ENCODE results near the gene PGBD1.

Gene PGBD1

DNA sequence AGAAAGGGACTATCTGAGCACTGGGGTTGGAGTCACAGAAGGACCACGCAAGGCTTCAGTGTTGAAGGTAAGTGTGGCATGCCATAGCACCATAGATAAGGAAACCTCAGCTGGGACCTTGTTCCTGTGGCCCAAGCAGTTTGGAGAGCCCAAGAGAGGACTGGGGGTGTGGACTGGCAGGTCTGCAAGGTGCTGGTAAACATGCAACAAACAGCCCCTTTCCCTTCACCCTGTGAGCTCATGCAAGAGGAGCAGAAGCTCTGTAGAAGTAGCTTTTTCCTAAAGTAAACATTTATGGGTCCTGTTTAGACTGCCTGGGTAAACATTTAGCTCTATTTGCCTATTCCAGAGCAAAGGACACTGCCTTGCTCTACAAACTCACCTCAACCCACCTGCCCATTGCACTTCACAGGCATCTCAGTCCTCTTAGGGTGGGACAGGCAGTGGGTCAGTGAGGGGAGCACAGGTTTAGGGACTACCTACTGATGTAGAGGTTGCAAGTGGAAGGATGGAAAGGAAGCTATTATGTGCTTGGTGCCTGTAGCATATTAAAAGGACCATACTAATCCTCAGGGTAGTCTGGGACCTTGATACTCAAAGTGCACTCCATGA lies 42.5 kb downstream of the PGBD1 start:
- Histone ChIP-seq H3K9ac (ENCODE audit: low read length) (no peak overlapping the region), H3K4me1 (ENCODE audit: control insufficient read depth, low read depth, low read length) (no peaks in the 10 kb centered on the region), H3K4me3 (ENCODE audit: low read length) (no peak overlapping the region), H3K27ac (ENCODE audit: low read length) (no peak overlapping the region), H3K36me3 (ENCODE audit: control insufficient read depth, low read depth, low read length) (peaks cover 13% of the 10 kb centered on the region), H3K9me3 (ENCODE audit: control insufficient read depth, low read depth, low read length) (peaks cover 18% of the 10 kb centered on the region), H3K27me3 (ENCODE audit: control insufficient read depth, insufficient read depth, low read length) (no peaks in the 10 kb centered on the region)

DNA sequence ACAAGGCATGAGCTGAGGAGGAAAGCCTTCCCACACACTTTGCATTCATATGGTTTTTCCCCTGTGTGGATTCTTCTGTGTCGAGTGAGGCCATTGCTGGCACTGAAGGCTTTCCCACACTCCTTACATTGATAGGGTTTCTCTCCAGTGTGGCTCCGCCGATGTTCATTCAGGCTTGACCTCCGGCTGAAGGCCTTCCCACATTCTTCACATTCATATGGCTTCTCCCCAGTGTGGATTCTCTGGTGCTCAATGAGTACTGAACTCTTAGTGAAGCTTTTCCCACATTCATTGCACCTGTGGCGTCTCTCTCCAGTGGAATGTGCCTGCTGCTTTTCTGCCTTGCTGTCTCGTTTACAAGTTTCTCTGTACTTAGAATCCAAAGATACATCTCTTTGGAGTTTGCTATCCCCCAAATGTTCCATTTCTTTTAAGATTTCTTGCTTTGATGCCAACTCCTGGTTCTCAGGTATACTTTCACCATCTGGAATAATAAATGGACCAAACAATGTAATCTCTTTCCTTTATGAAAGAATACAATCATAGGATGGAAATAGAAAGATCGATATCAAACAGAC lies 45.1 kb downstream of the PGBD1 start:
- no peak overlapping the region for H3K27ac ChIP-seq (ENCODE audit: low read length)
- H3K27me3 ChIP-seq (ENCODE audit: control insufficient read depth, insufficient read depth, low read length), result no peaks in the 10 kb centered on the region
- H3K9ac ChIP-seq (ENCODE audit: low read length), result no peak overlapping the region
- peaks cover 13% of the 10 kb centered on the region for H3K36me3 ChIP-seq (ENCODE audit: control insufficient read depth, low read depth, low read length)
- H3K4me3 ChIP-seq (ENCODE audit: low read length), result no peak overlapping the region
- no peaks in the 10 kb centered on the region for H3K4me1 ChIP-seq (ENCODE audit: control insufficient read depth, low read depth, low read length)
- peaks cover 18% of the 10 kb centered on the region for H3K9me3 ChIP-seq (ENCODE audit: control insufficient read depth, low read depth, low read length)

DNA sequence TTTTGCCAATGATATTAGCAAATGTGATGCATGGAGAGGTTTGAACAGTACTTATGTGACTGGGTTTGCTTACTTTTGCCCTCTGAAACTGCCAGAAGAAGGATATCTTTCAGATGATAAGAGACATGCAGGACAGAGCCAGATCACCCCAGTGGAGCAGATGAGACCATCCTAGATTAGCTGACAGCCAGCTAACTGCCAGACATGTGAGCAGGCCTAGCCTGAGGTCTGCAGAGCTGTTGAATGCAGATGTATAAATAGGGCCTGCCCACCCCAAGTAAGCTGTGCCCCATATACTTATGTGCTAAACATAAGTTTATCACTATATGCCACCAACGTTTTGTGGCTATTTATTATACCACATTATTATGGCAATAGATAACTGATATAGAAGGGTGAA lies 48.7 kb downstream of the PGBD1 start:
- Histone ChIP-seq H3K9ac (ENCODE audit: low read length) (no peak overlapping the region), H3K9me3 (ENCODE audit: control insufficient read depth, low read depth, low read length) (peaks cover 18% of the 10 kb centered on the region), H3K27me3 (ENCODE audit: control insufficient read depth, insufficient read depth, low read length) (no peaks in the 10 kb centered on the region), H3K36me3 (ENCODE audit: control insufficient read depth, low read depth, low read length) (peaks cover 13% of the 10 kb centered on the region), H3K4me3 (ENCODE audit: low read length) (no peak overlapping the region), H3K4me1 (ENCODE audit: control insufficient read depth, low read depth, low read length) (peaks cover 7% of the 10 kb centered on the region), H3K27ac (ENCODE audit: low read length) (no peak overlapping the region)

DNA sequence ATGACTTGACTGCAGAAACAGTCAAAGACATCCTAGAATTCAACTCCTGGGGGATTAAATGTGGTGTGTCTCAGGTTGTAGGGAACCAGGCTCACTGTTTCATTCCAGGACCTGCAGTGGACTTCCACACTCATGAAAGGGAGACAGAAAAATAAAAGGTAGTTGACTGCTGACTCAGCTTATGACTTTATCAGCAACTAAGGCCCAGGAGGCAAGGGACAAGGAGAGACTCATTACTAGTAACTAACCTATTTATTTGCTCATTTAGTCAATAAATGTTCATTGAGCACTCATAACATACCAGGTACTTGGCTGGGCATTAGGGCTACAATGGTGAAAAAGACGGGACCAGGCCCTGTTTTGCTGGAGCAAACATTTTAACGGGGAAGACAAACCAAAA lies 51.7 kb downstream of the PGBD1 start:
- no peaks in the 10 kb centered on the region for H3K36me3 ChIP-seq (ENCODE audit: control insufficient read depth, low read depth, low read length)
- no peaks in the 10 kb centered on the region for H3K27me3 ChIP-seq (ENCODE audit: control insufficient read depth, insufficient read depth, low read length)
- H3K9ac ChIP-seq (ENCODE audit: low read length), result no peak overlapping the region
- peaks cover 15% of the 10 kb centered on the region for H3K4me1 ChIP-seq (ENCODE audit: control insufficient read depth, low read depth, low read length)
- no peaks in the 10 kb centered on the region for H3K9me3 ChIP-seq (ENCODE audit: control insufficient read depth, low read depth, low read length)
- no peak overlapping the region for H3K4me3 ChIP-seq (ENCODE audit: low read length)
- no peak overlapping the region for H3K27ac ChIP-seq (ENCODE audit: low read length)

DNA sequence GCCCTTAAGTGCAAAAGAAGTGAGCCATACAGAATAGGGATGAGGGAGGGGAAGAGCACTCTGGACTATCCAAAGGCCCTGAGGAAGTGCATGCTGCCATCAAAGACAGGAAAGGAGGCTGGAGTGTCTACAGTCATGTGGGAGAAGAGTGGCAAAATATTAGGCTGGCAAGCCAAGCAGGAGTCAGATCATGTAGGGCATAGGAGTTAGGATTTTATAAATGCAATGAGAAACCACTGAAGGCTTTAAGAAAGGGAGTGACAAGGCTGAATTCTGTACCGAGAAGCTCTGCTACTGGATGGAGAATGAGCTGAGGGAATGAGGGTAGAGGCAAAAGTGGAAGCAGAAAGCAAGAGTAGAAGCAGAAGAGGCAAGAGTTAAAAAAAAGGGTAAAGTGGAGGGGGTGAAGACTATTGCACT lies 52.2 kb downstream of the PGBD1 start:
- no peaks in the 10 kb centered on the region for H3K36me3 ChIP-seq (ENCODE audit: control insufficient read depth, low read depth, low read length)
- H3K9ac ChIP-seq (ENCODE audit: low read length), result no peak overlapping the region
- peaks cover 15% of the 10 kb centered on the region for H3K4me1 ChIP-seq (ENCODE audit: control insufficient read depth, low read depth, low read length)
- H3K27me3 ChIP-seq (ENCODE audit: control insufficient read depth, insufficient read depth, low read length), result no peaks in the 10 kb centered on the region
- no peak overlapping the region for H3K4me3 ChIP-seq (ENCODE audit: low read length)
- no peaks in the 10 kb centered on the region for H3K9me3 ChIP-seq (ENCODE audit: control insufficient read depth, low read depth, low read length)
- no peak overlapping the region for H3K27ac ChIP-seq (ENCODE audit: low read length)

DNA sequence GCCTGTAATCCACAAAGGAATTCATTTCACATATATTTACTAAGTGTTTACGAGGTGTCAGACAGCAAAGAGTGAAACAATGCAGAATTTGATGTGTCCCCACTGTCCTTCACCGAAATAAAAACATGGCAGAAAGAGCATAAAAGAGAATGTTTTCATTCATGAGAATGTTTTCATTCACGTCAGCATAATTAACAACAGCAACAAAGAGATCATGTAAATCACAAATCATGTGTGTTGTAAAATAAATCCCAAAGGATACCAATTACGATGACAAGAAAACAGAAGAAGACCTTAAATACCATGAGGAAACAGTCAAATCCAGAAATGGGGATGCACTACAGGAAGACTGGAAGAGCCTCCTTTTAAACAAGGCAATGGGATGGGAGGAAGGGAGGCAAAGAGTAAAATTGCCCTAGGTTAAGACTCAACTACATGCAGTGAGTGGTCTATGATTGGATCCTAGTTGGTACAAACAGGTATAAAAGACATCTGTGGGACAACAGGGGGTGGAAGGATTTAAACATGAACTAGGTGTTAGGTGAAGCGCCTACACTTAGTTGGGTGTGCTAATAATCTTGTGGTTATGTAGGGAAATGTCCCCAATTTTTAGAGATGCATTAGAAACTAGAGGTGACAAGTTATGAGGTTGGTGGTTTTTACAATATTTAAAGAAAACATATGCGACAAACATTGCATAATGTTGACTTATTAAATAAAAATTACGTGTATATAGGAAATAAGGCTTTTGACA lies 53.1 kb downstream of the PGBD1 start:
- Histone ChIP-seq H3K27ac (ENCODE audit: low read length) (peak overlapping the region; percentile 100), H3K4me3 (ENCODE audit: low read length) (peak overlapping the region; percentile 90), H3K9ac (ENCODE audit: low read length) (peak overlapping the region; percentile 100)

DNA sequence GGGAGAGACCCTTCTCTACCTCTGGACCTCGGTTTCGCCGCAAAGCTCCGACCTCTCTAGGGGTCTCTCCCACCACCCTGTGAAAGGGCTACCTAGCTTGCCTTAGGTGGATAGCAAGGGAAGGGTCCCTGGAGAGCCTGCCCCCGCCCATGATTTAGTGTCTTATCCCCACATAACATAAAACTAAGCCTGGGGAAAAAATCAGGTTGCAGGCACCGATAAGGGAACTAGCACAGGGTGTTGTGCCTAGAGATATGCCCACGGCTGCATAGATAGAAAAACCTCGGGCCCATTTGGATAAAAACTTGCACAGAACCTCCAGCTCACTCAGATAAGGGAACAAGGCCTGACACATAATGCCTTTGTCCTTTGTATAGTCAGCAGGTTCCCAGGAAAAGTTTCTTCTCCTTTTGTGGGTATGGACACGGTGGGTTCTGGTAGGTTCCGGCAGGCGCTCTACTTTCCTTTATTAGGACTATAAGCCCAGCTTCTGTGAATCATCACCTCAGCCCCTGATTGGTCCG lies 53.7 kb downstream of the PGBD1 start:
- Histone ChIP-seq H3K9me3 (ENCODE audit: control insufficient read depth, low read depth, low read length) (no peaks in the 10 kb centered on the region), H3K36me3 (ENCODE audit: control insufficient read depth, low read depth, low read length) (no peaks in the 10 kb centered on the region), H3K4me1 (ENCODE audit: control insufficient read depth, low read depth, low read length) (peaks cover 15% of the 10 kb centered on the region), H3K27me3 (ENCODE audit: control insufficient read depth, insufficient read depth, low read length) (no peaks in the 10 kb centered on the region), H3K27ac (ENCODE audit: low read length) (peak overlapping the region; percentile 100), H3K4me3 (ENCODE audit: low read length) (peak overlapping the region; percentile 90), H3K9ac (ENCODE audit: low read length) (peak overlapping the region; percentile 100)

More for the DNA sequence above, 53.1 kb downstream of the PGBD1 start:
- no peaks in the 10 kb centered on the region for H3K9me3 ChIP-seq (ENCODE audit: control insufficient read depth, low read depth, low read length)
- H3K36me3 ChIP-seq (ENCODE audit: control insufficient read depth, low read depth, low read length), result no peaks in the 10 kb centered on the region
- no peaks in the 10 kb centered on the region for H3K27me3 ChIP-seq (ENCODE audit: control insufficient read depth, insufficient read depth, low read length)
- H3K4me1 ChIP-seq (ENCODE audit: control insufficient read depth, low read depth, low read length), result peaks cover 15% of the 10 kb centered on the region

DNA sequence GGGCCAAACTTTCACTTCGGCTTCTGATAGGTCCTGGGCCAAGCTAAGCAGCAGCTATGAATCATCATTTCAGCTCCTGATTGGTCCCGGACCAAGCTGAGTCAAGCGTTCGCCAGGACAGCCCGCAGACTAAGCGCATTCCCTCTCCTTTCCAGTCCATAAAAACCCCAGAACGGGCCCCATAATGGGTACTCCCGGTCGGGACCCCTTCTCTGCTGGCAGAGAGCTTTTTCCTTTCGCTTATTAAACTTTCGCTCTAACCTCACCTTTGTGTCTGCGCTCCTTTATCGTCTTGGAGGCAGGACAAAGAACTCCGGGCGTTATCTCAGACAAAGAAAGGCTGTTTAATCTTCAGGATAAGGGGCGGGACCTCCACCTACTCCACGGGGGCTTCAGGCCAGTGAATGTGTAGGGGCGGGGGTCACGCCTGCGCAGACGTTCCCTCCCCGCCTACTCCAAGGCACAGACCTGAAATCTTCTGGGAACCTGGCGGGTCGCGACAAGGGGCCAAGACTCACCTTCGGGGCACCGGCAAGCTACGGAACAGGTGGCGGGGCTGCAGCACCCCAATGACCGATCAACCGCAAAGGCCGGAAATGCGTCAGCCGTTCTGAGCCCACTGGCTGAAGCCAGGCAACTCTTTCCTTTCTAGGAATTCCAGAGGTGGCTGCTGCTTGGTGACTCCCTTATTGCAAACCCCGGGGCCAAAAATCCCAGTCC lies 54.4 kb downstream of the PGBD1 start, which contains the start of gene ZSCAN31:
ZSCAN31 (minus strand) TSS at position 585 of the 720 bp plus-strand sequence. CDS start 6,465 bp downstream, outside the sequence.
- Histone ChIP-seq H3K36me3 (ENCODE audit: control insufficient read depth, low read depth, low read length) (no peaks in the 10 kb centered on the region), H3K4me3 (ENCODE audit: low read length) (peak within 1 kb of the TSS; percentile 90), H3K9me3 (ENCODE audit: control insufficient read depth, low read depth, low read length) (no peaks in the 10 kb centered on the region), H3K27me3 (ENCODE audit: control insufficient read depth, insufficient read depth, low read length) (no peaks in the 10 kb centered on the region), H3K4me1 (ENCODE audit: control insufficient read depth, low read depth, low read length) (peaks cover 15% of the 10 kb centered on the region), H3K27ac (ENCODE audit: low read length) (peak within 1 kb of the TSS; percentile 100), H3K9ac (ENCODE audit: low read length) (peak within 1 kb of the TSS; percentile 100)

DNA sequence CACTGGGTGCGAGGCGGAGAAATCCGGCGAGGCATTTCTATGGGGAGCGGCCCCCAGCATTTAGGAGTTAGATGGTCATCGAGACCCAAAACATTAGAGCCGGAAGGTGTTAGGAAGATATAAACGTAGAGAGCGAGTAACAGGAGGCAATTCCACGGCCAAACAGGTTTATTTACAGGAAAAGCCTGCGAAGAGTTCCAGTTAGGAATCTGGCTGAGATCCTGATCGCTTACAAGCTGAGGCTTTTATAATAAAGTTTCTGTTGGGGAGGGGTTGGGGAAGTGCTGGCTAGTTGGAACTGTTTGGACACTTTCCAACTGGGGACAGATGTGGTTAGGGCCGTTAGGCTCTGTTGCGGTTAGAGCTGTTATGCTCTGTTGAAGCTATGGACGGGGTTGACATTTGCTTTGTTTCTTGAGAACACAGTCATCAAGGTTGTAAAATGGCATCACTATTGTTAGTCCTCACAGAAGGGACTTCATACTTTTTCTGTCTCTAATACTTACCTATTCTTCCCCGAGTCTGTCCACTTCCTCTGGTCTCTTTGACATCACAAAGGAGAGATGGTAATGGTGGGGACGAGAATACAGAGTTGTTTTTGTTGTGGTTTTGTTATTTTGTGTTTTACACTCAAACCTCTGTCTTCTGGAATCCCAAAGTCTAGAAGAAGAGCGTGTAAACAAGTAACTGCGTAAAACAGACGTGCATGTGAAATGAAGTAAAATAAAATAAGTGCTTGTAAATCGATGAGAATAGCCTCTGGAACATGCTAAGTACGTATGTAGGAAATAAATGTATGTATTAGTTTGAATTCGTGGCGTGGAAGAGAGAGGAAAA lies 55.1 kb downstream of the PGBD1 start:
- Histone ChIP-seq H3K36me3 (ENCODE audit: control insufficient read depth, low read depth, low read length) (no peaks in the 10 kb centered on the region), H3K4me3 (ENCODE audit: low read length) (peak overlapping the region; percentile 90), H3K9ac (ENCODE audit: low read length) (peak overlapping the region; percentile 100), H3K27me3 (ENCODE audit: control insufficient read depth, insufficient read depth, low read length) (no peaks in the 10 kb centered on the region), H3K9me3 (ENCODE audit: control insufficient read depth, low read depth, low read length) (no peaks in the 10 kb centered on the region), H3K27ac (ENCODE audit: low read length) (peak overlapping the region; percentile 100), H3K4me1 (ENCODE audit: control insufficient read depth, low read depth, low read length) (peaks cover 15% of the 10 kb centered on the region)

DNA sequence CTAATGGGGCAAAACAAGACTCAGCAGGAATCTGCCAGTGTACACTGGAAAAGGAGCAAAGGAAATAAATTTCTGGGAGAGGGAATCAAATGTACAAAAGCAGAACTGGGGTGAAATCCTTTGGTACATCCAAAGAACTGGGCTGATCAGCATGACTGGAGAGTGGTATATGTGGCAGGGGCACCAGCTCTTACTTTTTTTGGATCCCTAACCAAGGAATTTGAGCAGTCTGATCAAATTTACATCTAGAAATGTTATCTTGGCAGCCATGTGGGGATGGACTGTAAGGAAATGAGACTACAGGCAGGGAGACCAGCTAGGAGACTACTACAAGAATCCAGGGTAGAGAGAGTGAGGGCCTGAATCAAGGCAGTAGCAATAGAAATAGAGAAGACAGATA lies 55.7 kb downstream of the PGBD1 start:
- H3K4me3 ChIP-seq (ENCODE audit: low read length), result peak overlapping the region; percentile 90
- peaks cover 15% of the 10 kb centered on the region for H3K4me1 ChIP-seq (ENCODE audit: control insufficient read depth, low read depth, low read length)
- no peaks in the 10 kb centered on the region for H3K9me3 ChIP-seq (ENCODE audit: control insufficient read depth, low read depth, low read length)
- H3K27me3 ChIP-seq (ENCODE audit: control insufficient read depth, insufficient read depth, low read length), result no peaks in the 10 kb centered on the region
- H3K27ac ChIP-seq (ENCODE audit: low read length), result no peak overlapping the region
- no peaks in the 10 kb centered on the region for H3K36me3 ChIP-seq (ENCODE audit: control insufficient read depth, low read depth, low read length)
- H3K9ac ChIP-seq (ENCODE audit: low read length), result peak overlapping the region; percentile 100

Measured in iPS-18a (cell line).